ENCODE results near the gene UPF1. TPM values are rescaled to one million over a fixed set of nuclear protein-coding genes. Genes with fewer than 3 reads are reported as not detected.

Gene UPF1
- total RNA-seq, 1 donor from 2014 or later = 46.3 TPM

- no peaks in the 10 kb centered on the region for H3K36me3 Mint-ChIP-seq (ENCODE audit: unreplicated experiment)
- no peak for DNase-seq
- H3K27ac Mint-ChIP-seq (ENCODE audit: unreplicated experiment) = no peak overlapping the region
- peaks cover 2% of the 10 kb centered on the region for H3K27me3 Mint-ChIP-seq (ENCODE audit: unreplicated experiment)
- H3K4me1 Mint-ChIP-seq (ENCODE audit: low read depth, unreplicated experiment) = peaks cover 33% of the 10 kb centered on the region
- TF ChIP-seq CTCF (IDR thresholded peaks at IDR 0.05; ENCODE audit: partially characterized antibody, unreplicated experiment) = no peak
- peaks cover 7% of the 10 kb centered on the region for H3K9me3 Mint-ChIP-seq (ENCODE audit: unreplicated experiment)
- H3K4me3 Mint-ChIP-seq (ENCODE audit: unreplicated experiment) = no peak overlapping the region
These were observed 12.2 kb downstream of the UPF1 start for GRCh38 chr19:18843960-18844359.

DNA sequence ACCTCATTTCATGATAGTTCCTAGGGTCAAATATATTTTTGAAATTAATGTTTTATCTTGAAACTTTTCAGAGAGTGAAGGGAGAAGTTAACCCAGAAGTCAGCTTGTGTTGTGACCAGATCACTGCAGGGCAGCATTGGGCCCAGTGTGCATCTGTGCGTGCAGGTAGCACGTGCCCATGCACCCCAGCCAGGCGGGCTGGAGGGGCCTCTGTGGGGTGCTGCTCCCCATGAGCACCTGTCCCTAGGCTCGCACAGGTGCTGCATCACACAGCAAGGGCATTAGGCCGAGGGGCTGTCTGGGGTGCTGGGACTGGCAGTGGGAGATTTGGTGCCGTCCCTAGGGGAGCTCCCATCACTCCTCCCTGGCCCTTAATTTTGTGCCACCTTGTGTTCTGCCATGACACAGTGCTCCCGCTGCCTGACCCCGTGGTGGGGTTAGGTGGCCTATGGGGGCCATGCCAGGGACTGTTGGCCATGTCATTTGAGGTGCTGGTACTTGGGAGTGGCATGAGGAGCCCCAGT is 13.1 kb downstream of the UPF1 start:
- Mint-ChIP-seq H3K4me3 (ENCODE audit: unreplicated experiment) (no peak overlapping the region), H3K4me1 (ENCODE audit: low read depth, unreplicated experiment) (peaks cover 41% of the 10 kb centered on the region), H3K27ac (ENCODE audit: unreplicated experiment) (no peak overlapping the region), H3K36me3 (ENCODE audit: unreplicated experiment) (no peaks in the 10 kb centered on the region), H3K9me3 (ENCODE audit: unreplicated experiment) (peaks cover 2% of the 10 kb centered on the region), H3K27me3 (ENCODE audit: unreplicated experiment) (no peaks in the 10 kb centered on the region)
- TF ChIP-seq CTCF (IDR thresholded peaks at IDR 0.05; ENCODE audit: partially characterized antibody, unreplicated experiment) = no peak
- no peak for DNase-seq

DNA sequence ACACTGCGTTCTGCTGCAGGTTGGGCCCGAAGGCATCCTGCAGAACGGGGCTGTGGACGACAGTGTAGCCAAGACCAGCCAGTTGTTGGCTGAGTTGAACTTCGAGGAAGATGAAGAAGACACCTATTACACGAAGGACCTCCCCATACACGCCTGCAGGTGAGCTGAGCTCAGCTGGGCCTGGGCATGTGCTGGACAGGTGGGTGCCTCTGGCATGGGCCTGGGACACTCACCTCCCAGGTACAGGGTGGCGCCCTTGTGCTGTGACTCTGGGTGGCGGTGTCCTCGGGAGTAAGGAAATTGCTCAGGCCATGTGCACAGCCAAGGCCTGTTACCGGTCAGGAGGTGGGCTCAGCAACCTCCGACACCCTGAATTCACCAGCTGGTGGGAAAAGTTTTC is 14.2 kb downstream of the UPF1 start:
- Mint-ChIP-seq H3K36me3 (ENCODE audit: unreplicated experiment) (no peaks in the 10 kb centered on the region), H3K4me1 (ENCODE audit: low read depth, unreplicated experiment) (peaks cover 43% of the 10 kb centered on the region), H3K27ac (ENCODE audit: unreplicated experiment) (no peak overlapping the region), H3K4me3 (ENCODE audit: unreplicated experiment) (no peak overlapping the region), H3K9me3 (ENCODE audit: unreplicated experiment) (peaks cover 2% of the 10 kb centered on the region), H3K27me3 (ENCODE audit: unreplicated experiment) (no peaks in the 10 kb centered on the region)
- DNase-seq = no peak
- TF ChIP-seq CTCF (IDR thresholded peaks at IDR 0.05; ENCODE audit: partially characterized antibody, unreplicated experiment) = no peak

DNA sequence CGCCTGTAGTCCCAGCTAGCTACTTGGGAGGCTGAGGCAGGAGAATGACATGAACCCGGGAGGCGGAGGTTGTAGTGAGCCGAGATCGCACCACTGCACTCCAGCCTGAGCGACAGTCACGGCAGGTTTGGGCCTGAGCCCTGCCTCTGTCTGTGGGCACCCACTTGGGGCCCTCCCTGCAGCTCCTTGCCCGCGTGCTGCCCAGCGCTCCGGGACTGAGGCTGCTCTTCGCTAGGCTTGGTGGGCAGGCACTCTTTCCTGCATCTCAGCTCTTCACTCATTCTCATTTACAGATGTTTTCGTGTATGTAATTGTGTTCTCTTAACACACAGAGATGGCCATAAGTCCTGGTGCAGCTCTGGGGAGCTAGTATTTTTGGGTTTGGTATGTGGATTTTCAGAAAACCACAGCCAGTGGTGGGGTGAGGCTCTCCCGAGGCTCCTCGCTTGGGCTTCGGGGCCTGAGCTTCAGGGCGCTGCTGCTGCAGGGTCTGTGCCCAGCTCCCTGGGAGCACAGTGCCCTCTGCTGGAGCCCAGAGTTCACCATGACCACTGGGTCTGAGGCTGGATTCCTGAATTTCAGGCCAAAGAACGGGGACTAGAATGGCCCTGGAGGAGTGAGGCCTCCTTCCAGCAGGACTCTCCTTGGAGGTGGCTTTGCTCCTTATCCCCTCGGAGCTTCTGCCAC is 15.2 kb downstream of the UPF1 start:
- H3K9me3 Mint-ChIP-seq (ENCODE audit: unreplicated experiment) = peaks cover 2% of the 10 kb centered on the region
- H3K4me1 Mint-ChIP-seq (ENCODE audit: low read depth, unreplicated experiment) = peaks cover 39% of the 10 kb centered on the region
- peak overlapping the region; percentile 23 for H3K4me3 Mint-ChIP-seq (ENCODE audit: unreplicated experiment)
- H3K36me3 Mint-ChIP-seq (ENCODE audit: unreplicated experiment) = no peaks in the 10 kb centered on the region
- peak; percentile 78 for TF ChIP-seq CTCF (IDR thresholded peaks at IDR 0.05; ENCODE audit: partially characterized antibody, unreplicated experiment)
- DNase-seq = peak; percentile 89
- no peak overlapping the region for H3K27ac Mint-ChIP-seq (ENCODE audit: unreplicated experiment)
- no peaks in the 10 kb centered on the region for H3K27me3 Mint-ChIP-seq (ENCODE audit: unreplicated experiment)

Data from glutamatergic neuron (in vitro differentiated cells).